ENCODE measurements around the gene COL26A1.
"Not testable (repeated sequence)": the region's sequence is repeated elsewhere in the genome, so short reads cannot be mapped to it uniquely, and the experiment has no call there.

The COL26A1 gene

DNA sequence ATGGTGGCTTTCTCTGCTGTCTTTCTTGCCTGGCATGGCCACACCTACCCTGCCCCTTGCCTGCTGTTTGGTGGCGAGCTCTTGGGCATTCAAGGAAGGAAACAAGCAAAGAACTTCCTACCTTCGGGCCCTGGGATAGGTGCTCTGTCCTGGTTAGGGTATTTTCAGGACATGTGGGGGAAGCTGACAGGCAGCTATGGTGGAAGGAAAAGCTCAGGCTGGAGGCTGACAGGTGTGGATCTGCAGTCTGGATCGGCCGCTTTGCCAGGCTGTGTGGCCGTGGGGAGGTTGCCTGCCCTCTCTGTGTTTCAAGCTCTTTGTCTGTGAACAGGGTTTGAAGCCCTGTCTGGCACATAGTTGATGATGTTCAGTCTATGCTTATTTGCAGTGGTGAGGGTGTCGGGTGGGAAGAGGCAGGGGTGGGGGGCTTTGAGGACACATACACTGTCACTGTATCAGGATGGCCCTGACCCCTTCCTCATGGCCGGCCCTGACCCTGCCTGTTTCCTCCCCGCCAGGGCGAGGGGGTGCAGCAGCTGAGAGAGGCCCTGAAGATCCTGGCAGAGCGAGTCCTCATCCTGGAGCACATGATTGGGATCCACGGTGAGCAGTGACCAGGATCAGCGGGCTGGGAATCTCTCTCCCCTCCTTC lies 192.7 kb downstream of the COL26A1 start:
- no peak for DNase-seq

DNA sequence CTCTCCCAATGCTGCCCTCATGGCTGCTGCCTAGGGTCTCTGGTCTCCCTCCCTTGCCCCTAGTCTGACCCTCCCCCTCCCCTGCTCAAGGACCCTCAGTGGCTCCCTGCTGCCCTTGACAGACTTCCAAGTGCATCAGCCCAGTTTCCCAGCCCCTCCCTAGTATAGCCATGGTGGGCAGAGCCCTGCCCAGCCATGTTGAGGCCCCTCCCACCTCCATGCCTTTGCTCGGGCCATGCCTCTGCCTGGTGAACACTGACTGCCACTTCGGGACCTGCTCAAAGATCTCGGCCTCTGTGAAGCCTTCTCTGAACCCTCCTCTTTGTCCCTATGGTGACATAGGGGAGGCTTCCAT lies 193.2 kb downstream of the COL26A1 start:
- no peak for DNase-seq

DNA sequence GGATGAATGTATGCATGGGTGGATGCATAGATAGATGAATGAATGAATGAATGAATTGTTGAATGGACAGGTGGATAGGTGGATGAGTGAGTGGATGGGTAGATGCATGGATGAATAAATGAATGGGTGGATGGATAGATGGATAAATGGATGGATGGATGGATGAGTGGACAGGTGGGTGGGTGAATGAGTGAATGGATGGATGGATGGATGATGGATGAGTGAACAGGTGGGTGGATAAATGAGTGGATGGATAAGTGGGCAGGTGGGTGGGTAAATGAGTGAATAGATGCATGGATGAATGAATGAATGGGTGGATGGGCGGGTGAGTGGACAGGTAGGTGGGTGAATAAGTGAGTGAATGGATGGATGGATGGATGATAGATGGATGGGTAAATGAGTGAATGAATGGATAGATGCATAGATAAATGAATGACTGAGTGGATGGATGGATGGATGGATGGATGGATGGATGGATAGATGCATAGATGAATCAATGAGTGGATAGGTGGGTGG lies 193.8 kb downstream of the COL26A1 start:
- DNase-seq, result no peak

DNA sequence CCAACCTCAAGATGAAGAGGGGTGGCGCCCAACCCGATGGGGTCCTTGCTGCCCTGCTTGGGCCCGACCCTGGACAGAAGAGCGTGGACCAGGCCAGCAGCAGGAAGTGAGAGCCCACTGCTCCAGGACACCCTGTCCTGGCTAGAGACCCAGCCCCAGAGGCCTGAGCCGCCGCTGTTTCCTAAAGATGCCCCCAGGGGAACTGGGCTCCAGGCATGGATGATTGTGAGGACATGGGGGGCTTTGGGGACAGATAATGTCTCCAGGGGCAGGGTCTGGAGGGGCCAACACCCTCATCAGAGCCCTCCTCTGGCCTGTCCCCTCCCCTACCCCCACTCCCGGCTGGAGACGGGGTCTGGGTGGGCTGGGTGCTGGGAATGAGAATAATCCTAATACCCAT lies 194.7 kb downstream of the COL26A1 start:
- DNase-seq, result no peak

DNA sequence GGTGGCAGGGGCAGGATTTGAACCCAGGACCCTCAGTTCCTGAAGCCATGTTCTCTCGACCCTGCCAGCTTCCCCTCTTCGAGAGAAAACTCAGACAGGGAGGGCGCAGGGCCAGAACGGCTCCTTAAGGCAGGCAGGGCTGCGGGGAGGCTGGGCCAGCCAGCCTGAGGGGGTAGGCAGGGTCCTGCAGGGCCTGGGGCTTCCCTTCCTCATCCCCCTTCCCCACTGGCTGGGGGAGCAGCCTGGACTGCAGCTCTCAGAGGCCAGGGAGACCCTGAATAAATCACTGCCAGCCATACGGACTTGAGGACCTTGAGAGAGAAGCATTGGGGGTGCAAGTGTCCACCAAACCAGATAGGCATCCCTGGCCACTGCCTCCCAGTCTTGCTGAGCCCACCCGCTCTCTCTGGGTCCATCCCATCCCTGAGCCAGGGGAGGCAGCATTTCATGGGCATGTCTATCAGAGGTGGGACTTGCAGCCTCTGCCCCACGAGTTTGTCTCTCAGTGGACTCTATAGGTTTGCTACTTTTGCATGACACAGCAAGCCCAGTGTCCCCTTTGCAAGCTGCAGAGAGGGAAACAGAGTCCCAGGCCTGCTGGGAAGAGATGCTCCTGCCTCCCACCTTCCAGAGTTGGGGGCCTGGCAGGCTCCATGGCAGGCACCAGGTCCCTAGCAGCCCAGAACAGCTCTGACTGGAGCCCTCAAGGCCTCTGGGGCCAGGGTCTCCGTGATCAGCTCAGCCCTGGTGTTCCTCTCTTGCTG lies 195.5 kb downstream of the COL26A1 start:
- no peak for DNase-seq

DNA sequence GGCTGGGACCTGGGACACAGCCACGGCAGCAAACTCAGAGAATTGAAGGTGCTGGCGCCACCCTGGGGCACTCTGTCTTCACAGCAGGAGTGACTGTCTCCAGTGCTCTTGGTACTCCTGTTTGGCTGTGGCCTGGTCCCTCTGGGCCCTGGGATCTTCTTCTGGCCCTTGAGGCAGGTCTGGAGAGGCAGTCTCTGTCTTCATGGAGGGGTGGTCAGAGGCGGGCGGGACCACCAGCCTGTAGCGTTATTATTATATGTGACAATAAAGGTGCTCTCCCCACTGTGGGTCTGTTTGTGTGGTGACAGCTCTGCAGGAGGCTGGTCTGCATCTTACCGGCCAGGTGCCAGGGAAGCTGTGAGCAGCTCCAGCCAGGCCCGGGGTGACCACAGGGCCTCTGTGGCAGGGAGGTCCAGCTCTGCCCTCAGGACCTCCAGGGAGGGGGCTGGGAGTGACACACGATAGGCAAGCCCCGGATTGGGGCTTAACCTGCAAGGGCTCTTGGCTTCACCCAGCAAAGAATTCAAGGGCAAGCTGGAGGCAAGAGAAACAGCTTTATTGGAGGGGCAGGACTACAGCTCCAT lies 196.2 kb downstream of the COL26A1 start:
- DNase-seq, result no peak

DNA sequence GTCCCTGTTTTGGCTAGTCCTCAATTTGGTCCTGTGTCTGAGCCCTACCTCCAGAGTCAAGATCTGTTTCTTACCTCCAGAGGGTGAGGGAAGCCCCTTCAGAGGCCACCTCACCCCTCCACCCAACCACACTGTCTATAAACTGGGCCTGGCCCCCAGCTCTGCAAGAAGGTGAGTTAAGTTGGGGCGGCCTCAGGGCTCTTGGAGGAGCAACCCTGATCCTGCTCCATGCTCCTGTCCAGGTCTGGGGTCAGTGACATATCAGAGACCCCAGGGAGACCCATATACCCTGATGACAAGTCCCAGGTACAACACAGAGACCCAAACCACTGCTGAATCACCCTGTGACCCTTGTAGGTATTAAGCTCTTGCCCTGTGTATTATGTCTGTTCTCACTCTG lies 196.9 kb downstream of the COL26A1 start:
- no peak for DNase-seq

DNA sequence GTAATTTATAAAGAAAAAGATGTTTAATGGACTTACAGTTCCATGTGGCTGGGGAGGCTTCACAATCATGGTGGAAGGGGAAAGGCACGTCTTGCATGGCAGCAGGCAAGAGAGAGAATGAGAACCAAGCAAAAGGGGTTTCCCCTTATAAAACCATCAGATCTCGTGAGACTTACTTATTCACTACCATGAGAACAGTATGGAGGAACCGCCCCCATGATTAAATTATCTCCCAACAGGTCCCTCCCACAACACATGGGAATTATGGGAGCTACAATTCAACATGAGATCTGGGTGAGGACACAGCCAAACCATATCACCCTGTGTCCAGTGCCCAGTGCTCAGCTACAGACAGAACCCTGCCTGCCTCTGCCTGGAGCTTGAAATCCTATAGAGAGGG lies 197.3 kb downstream of the COL26A1 start:
- DNase-seq, result not testable (repeated sequence)

DNA sequence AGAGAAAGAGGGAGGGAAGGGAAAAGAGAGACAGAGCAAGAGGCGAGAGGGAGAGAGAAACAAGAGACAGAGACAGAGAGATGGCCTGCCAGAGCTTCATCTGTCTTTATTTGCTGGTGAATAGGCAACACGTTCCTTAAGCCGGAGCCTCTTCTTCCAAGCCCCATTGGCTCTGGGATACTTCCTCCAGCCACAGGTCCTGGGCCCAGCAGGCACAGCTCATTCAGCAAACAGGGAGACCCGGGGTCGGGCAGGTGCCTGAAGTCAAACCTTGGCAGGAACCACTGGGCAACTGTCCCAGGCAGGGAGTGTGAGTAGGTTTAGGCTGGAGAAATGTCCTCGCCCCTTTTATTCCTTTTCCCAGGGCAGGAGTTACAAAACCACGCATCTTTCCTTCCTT lies 198.2 kb downstream of the COL26A1 start:
- DNase-seq, result no peak

DNA sequence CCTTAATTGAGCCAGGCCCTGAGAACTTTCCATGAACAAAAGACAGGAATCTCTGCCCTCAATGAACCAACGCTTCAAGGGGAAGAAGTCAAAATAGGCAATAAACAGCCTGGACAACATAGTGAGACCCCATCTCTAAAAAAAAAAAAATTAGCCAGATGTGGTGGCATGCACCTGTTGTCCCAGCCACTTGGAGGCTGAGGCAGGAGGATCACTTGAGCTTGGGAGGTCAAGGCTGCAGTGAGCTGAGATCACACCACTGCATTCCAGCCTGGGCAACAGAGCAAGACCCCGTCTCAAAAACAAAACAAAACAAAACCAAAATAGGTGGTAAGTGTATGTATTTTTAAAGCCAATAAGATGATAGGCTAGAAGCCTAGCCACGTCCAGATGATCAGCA lies 198.6 kb downstream of the COL26A1 start:
- DNase-seq, result not testable (repeated sequence)

DNA sequence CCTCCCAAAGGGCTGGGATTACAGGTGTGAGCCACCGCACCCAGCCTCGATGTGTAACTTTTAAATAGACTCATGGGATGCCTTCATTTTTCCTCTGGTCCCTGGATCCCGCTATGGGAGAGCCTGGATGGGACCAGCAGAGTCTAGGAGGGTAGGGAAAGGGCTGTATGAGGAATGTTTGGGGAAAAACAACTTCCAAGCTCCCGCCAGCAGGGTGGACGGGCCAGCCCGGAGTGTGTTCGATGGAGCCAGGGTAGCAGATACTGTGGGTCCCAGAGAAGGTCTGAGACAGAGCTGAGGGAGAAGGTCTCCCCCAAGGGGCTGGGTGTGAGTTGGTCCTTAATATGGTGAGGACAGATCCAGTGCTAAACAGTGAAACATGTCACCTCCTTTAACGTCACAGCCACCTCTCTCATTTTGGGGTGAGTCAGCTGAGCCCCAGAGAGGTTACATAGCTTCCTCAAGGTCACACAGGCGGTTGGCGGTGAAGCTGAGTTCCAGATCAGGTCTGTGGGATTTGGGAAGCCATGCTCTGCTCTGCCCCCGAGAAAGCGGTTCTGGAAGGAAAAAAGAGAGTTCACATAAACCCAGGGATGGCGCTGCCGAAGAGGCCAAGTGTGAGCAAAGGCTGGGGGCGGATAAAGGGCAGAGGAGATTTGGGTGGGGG lies 200.0 kb downstream of the COL26A1 start:
- no peak for DNase-seq

DNA sequence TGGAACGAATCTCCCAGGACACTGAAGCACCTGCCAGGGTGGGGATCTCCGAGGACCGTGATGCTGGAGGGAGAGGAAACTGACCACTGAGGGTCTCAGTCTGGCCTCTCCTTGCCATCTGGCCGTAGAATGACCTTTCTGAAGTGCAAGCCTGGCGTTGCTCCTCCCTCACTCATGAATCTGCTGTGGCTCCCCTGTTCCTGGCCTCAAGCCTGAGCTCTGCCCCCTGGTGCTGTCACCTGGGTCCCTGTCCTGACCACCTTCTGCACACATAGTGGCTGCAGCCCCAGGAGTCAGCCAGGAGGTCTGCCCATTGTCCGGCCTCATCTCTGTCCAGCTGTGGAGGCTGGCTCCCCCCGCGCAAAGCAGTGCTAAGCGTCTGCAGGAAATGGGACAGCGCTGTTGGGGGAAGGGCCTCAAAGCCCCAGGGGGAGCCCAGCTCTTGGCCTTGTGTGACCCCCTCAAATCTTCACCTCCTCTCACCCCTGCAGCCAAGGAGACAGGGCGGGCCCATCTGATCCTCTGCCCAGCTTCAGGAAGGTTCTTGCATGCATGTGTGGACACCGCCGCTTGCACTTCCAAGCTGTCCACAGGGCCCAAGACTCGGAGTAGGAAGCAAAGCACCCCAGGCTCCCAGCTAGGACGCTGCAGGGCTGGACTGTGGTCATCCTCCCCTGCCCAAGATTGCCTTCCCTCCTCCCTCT lies 200.7 kb downstream of the COL26A1 start:
- DNase-seq, result no peak

DNA sequence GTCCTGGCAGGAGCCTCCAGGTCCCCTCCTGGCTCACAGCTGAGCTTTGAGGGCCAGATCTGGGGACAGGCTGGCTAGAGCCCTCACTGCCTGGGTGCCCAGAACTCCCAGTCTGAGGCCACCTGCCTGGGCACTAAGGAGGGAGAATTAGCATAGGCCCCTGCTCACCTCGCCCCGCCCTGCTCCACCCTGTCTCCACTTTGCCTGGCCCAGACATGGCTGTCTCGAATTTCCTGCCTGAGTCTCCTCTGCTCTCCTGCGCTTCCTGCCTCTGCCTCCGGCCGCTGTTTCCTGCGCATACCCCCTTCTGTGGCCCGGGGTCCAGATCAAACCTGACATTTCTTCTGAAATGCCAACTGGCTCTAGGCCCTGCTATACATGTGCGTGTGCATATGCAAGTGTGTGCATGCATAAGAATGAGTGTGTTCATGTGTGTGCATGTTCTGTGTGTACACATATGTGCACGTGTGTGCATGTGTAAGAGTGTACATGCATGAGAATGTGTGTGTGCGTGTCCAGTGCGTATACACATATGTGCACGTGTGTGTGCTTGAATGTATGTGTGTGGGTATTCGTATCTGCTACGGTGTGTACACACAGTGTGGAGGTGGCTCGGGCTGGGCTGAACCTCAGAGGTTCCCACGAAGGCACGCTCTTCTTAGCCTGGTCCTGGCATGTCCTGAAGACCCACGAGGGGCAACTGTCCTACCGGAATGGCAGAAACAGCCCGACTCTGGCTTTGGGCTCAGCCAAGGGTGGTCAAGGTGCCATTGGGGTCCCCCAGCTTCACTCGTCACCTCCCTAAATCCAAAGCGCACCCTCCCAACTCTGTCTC lies 201.5 kb downstream of the COL26A1 start:
- DNase-seq, result no peak

DNA sequence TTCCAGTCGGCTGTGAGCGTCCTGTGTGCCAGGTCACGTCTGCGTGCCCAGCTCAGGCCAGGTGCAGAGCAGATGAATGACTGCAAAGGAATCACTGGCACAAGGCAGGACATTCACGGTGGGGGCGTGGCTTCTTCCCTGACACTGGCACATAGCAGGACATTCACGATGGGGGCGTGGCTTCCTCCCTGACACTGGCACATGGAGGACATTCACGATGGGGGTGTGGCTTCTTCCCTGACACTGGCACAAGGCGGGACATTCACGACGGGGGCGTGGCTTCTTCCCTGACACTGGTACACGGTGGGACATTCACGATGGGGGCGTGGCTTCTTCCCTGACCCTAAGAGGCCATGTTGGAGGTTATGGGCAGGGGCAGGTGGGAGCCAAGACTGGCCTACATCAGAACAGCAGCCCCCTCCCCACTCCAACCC lies 202.1 kb downstream of the COL26A1 start:
- DNase-seq, result peak in 1 of 2 experiments; percentile 14

DNA sequence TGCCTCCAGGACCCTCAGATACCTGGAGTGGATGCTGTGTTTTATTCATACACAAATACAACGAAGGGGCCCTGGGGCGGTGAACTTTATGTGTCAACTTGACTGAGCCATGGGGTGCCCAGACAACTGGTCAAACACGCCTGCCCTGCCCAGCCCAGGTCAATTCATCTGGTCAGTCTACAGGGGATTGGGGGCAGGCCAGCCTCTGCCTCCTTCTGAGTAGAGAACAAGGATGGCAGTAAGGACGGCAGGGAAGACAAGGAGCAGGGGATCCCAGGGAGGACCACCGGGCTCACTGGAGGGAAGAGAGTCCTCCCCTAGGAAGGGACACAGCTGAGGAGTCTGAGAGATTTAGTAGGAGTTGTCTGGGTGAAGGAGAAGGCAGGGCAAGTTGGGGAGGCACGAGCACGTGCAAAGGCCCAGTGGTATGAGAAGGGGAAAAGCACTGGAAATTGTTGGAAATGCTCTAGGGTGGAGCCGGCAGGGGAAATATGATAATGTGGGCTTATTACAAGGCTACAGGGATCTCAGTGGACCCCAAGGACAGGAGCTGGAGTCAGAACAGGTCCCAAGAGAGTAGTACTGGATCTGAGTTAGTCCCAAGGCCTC lies 203.0 kb downstream of the COL26A1 start:
- no peak for DNase-seq

DNA sequence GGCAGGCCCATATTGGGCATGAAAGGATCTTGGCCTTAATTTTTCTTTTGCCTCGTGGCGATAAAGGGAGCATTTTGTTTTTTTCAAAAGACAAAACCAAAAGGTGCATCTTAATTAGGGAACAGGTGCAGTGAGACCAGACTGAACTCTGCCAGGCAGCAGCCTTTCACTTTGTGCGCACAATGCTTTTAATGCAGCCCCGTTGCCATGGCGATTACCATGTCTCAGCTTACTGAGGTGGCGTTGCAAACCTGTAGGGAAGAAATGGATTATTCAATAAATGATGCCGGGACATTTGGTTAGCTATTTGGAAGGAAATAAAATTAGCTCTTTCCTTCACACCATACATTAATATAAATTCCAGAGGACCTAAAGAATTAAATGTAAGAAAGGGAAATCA lies 204.6 kb downstream of the COL26A1 start:
- peak in 1 of 2 experiments; percentile 59 for DNase-seq

DNA sequence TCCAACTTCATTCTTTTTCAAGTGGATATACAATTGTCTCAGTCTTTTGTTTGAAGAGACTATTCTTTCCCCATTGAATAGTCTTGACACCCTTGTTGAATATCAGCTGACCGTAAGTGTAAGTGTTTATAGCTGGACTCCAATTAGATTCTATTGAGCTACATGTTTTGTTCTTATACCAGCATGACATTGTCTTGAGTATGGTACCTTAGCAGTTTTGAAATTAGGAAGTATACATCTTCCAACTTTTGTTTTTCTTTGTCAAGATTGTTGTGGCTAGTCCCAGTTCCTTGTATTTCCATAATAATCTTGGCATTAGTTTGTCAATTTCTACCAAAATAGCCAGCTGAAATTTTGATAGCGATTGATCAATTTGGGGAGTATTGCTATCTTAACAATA lies 209.5 kb downstream of the COL26A1 start:
- no peak for DNase-seq

DNA sequence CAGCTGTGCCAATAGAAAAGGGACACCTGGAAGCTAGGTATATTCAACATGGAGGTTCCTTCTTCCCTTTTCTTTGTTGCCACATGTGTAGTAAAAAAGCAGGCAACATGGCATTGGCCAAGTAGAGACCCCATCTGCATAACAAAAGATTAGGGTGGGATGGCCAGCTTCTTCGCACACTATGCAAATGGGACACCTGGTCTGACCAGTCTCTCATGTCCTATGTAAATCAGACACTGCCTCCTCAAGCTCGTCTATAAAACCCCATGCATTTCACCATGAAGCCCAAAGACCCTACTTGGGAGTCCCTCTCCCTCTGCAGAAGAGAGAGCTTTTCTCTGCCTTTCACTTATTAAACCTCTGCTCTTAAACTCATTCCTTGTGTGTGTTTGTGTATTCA lies 212.5 kb downstream of the COL26A1 start:
- DNase-seq, result no peak

DNA sequence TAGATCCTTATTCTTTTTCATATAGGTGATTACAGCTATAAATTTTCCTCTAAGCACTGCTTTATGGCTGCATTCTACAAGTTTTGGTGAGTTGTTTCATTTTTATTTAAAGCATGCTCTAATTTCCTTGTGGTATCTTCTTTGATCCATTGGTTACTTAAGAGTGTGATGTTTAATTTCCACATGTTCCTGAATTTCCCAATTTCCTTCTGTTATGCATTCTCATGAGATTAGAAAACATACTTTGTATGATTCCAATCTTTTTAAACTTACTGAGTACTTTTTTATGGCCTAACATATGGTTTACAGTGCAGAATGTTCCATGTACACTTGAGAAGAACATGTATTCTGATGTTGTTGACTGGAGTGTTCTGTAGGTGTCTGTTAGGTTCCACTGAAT lies 213.0 kb downstream of the COL26A1 start:
- no peak for DNase-seq

DNA sequence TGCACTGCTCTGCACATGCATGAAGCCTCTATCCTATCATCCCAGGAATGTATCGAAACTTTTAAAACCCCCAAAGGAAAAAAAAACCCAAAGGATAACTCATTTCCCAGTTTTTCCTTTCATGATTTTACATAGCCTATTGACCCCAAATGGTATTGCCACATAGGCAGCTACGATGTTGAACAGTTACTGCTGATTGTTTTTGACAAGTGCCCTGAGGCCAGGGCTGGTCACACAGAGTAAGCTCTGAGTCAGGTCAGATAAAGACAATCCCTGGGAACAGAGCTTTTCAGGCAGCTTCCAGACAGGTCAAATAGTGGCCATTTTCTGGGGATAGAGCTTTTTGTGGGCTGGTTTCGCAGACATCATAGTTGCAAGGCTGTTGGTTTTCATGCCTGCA lies 214.3 kb downstream of the COL26A1 start:
- no peak for DNase-seq

DNA sequence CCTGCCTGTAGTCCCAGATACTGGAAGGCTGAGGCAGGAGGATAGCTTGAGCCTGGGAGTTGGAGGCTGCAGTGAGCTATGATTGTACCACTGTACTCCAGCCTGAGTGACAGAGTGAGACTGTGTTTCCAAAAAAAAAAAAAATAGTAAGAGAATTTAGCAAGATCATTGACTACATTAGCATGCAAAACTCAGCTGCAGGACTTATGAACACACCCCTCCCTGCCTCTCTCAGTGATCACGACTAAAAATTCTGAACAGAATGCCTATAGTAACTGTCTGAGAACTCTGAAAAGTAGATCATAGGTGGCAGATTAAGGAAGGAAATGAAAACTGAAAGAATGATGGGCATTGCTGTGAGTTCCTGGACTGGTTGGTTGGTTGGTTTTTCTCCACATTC lies 215.9 kb downstream of the COL26A1 start:
- no peak for DNase-seq

DNA sequence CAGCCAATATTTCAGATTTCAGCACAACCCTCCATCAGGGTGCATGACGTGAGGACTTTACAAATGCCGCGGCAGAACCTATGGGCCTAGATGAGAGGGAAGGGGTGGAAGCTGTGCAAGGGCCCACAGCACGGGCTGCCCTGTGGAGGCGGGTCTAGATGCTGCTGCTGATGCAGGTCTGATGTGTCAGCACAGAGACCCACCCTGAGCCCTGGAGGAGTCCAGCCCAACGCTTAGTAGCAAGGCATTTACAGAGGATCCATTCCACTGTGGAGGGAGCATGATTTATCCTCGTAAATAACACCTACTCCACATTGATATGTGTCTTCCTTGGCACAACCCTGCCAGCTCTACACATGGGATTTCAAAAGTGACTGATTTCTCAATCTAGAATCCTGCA lies 217.9 kb downstream of the COL26A1 start:
- no peak for DNase-seq

Data from NCI-H524 (cell line).